ENCODE data around the gene MUC7. TPM values are rescaled to one million over a fixed set of nuclear protein-coding genes. Genes with fewer than 3 reads are reported as not detected.
"Not testable (repeated sequence)": the region's sequence is repeated elsewhere in the genome, so short reads cannot be mapped to it uniquely, and the experiment has no call there.

Gene MUC7
- total and polyA plus RNA-seq, 2 experiments from 2014 or later: not detected

- WGBS (ENCODE audit: low lambda C conversion rate, missing lambda C conversion rate): 69% methylated on average over 2 of the region's 2 CpGs
- H3K79me2 ChIP-seq: no peaks in the 10 kb centered on the region
- H3K9me3 ChIP-seq (ENCODE audit: low read depth): no peaks in the 10 kb centered on the region
- H3K36me3 ChIP-seq (replicated peaks; ENCODE audit: insufficient read depth, low read depth): no peaks in the 10 kb centered on the region
- no peak overlapping the region for H3K4me3 ChIP-seq
- H4K20me1 ChIP-seq (ENCODE audit: insufficient read depth, poor library complexity, severe bottlenecking): no peaks in the 10 kb centered on the region
- H3K27ac ChIP-seq: no peak overlapping the region
- H3K9me2 ChIP-seq (replicated peaks; ENCODE audit: insufficient read depth): no peaks in the 10 kb centered on the region
- no peak for DNase-seq (ENCODE audit: low spot score)
- no peaks in the 10 kb centered on the region for H3K4me1 ChIP-seq (ENCODE audit: insufficient read depth)
- TF ChIP-seq, protein P1, sequence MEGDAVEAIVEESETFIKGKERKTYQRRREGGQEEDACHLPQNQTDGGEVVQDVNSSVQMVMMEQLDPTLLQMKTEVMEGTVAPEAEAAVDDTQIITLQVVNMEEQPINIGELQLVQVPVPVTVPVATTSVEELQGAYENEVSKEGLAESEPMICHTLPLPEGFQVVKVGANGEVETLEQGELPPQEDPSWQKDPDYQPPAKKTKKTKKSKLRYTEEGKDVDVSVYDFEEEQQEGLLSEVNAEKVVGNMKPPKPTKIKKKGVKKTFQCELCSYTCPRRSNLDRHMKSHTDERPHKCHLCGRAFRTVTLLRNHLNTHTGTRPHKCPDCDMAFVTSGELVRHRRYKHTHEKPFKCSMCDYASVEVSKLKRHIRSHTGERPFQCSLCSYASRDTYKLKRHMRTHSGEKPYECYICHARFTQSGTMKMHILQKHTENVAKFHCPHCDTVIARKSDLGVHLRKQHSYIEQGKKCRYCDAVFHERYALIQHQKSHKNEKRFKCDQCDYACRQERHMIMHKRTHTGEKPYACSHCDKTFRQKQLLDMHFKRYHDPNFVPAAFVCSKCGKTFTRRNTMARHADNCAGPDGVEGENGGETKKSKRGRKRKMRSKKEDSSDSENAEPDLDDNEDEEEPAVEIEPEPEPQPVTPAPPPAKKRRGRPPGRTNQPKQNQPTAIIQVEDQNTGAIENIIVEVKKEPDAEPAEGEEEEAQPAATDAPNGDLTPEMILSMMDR (IDR thresholded peaks at IDR 0.05; ENCODE audit: poor library complexity): no peak
- TF ChIP-seq EZH2phosphoT487 (IDR thresholded peaks at IDR 0.05; ENCODE audit: low read depth, severe bottlenecking, unreplicated experiment): no peak
- no peak for TF ChIP-seq EZH2 (IDR thresholded peaks at IDR 0.05; ENCODE audit: borderline replicate concordance)
- H3K27me3 ChIP-seq: no peaks in the 10 kb centered on the region
- H2AFZ ChIP-seq: no peak overlapping the region
- no peak overlapping the region for H3K4me2 ChIP-seq
Measured at GRCh38 chr4:70463335-70463734, 8.7 kb upstream of the MUC7 start.

DNA sequence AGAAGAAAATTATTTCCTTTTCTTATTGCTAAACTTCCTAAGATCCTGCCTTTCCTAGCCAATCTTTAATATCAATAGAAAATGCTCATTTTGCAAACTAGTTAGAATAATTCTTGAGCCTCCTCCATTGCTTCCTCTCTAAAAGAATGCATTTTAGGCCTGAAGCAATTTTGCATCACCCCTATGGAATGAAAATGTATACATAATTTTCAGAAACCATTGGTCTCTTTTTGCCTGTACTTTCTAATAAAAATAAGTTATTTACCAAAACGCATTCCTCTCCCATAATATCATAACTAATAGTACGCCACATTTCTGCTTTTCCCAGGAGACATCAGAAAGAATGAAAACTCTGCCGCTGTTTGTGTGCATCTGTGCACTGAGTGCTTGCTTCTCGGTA is 1.7 kb downstream of the MUC7 start:
- H3K4me1 ChIP-seq (ENCODE audit: insufficient read depth): no peaks in the 10 kb centered on the region

DNA sequence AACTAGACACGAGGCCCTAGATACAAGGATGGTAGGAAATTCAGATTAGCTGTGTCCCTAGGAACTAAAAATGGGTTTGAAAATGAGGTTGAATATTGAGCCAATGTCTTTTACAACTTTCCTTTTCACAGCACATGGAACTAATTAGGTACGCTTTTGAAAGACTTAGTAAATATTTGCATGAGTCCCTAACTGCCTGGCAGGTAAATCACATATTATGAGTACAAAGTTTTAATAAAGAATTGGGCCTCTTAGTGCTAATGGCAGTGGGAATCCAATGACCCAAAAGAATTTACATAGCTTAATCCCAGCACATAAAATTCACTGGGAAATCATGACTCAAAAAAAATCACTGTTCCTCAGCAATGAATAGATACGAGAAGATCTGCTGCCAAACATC is 16.8 kb downstream of the MUC7 start:
- Histone ChIP-seq H2AFZ (no peak overlapping the region), H4K20me1 (ENCODE audit: insufficient read depth, poor library complexity, severe bottlenecking) (no peaks in the 10 kb centered on the region), H3K9me3 (ENCODE audit: low read depth) (no peaks in the 10 kb centered on the region), H3K4me3 (no peak overlapping the region), H3K4me2 (no peak overlapping the region), H3K9me2 (replicated peaks; ENCODE audit: insufficient read depth) (no peaks in the 10 kb centered on the region), H3K27me3 (no peaks in the 10 kb centered on the region), H3K4me1 (ENCODE audit: insufficient read depth) (no peaks in the 10 kb centered on the region), H3K79me2 (no peaks in the 10 kb centered on the region), H3K27ac (no peak overlapping the region), H3K36me3 (replicated peaks; ENCODE audit: insufficient read depth, low read depth) (no peaks in the 10 kb centered on the region)
- TF ChIP-seq, protein P1 (IDR thresholded peaks at IDR 0.05; ENCODE audit: poor library complexity): no peak
- TF ChIP-seq EZH2 (IDR thresholded peaks at IDR 0.05; ENCODE audit: borderline replicate concordance) (no peak), EZH2phosphoT487 (IDR thresholded peaks at IDR 0.05; ENCODE audit: low read depth, severe bottlenecking, unreplicated experiment) (no peak)
- 50% methylated on average over 3 of the region's 3 CpGs for WGBS (ENCODE audit: low lambda C conversion rate, missing lambda C conversion rate)
- DNase-seq (ENCODE audit: low spot score): no peak

More for the DNA sequence above, 1.7 kb downstream of the MUC7 start:
- TF ChIP-seq EZH2 (IDR thresholded peaks at IDR 0.05; ENCODE audit: borderline replicate concordance): no peak
- TF ChIP-seq, protein P1 (IDR thresholded peaks at IDR 0.05; ENCODE audit: poor library complexity): no peak
- TF ChIP-seq EZH2phosphoT487 (IDR thresholded peaks at IDR 0.05; ENCODE audit: low read depth, severe bottlenecking, unreplicated experiment): no peak
- no peaks in the 10 kb centered on the region for H4K20me1 ChIP-seq (ENCODE audit: insufficient read depth, poor library complexity, severe bottlenecking)
- H3K27me3 ChIP-seq: no peaks in the 10 kb centered on the region
- H3K9me2 ChIP-seq (replicated peaks; ENCODE audit: insufficient read depth): no peaks in the 10 kb centered on the region
- no peak overlapping the region for H3K27ac ChIP-seq
- H3K4me2 ChIP-seq: no peak overlapping the region
- H3K9me3 ChIP-seq (ENCODE audit: low read depth): no peaks in the 10 kb centered on the region
- 81% methylated on average over 4 of the region's 4 CpGs for WGBS (ENCODE audit: low lambda C conversion rate, missing lambda C conversion rate)
- no peak for DNase-seq (ENCODE audit: low spot score)
- H3K79me2 ChIP-seq: no peaks in the 10 kb centered on the region
- no peak overlapping the region for H2AFZ ChIP-seq
- no peaks in the 10 kb centered on the region for H3K36me3 ChIP-seq (replicated peaks; ENCODE audit: insufficient read depth, low read depth)
- no peak overlapping the region for H3K4me3 ChIP-seq

GRCh38 chr4:70496231-70496630 is 24.2 kb downstream of the MUC7 start:
- TF ChIP-seq, protein P1 (IDR thresholded peaks at IDR 0.05; ENCODE audit: poor library complexity): no peak
- TF ChIP-seq EZH2phosphoT487 (IDR thresholded peaks at IDR 0.05; ENCODE audit: low read depth, severe bottlenecking, unreplicated experiment) (no peak), EZH2 (IDR thresholded peaks at IDR 0.05; ENCODE audit: borderline replicate concordance) (no peak)
- Histone ChIP-seq H3K27ac (no peak overlapping the region), H3K79me2 (no peaks in the 10 kb centered on the region), H3K9me3 (ENCODE audit: low read depth) (no peaks in the 10 kb centered on the region), H3K4me1 (ENCODE audit: insufficient read depth) (no peaks in the 10 kb centered on the region), H3K27me3 (no peaks in the 10 kb centered on the region), H3K36me3 (replicated peaks; ENCODE audit: insufficient read depth, low read depth) (no peaks in the 10 kb centered on the region), H3K4me2 (no peak overlapping the region), H3K9me2 (replicated peaks; ENCODE audit: insufficient read depth) (no peaks in the 10 kb centered on the region), H4K20me1 (ENCODE audit: insufficient read depth, poor library complexity, severe bottlenecking) (no peaks in the 10 kb centered on the region), H2AFZ (no peak overlapping the region), H3K4me3 (no peak overlapping the region)
- DNase-seq (ENCODE audit: low spot score): no peak
- WGBS (ENCODE audit: low lambda C conversion rate, missing lambda C conversion rate): 81% methylated on average over 6 of the region's 6 CpGs

DNA sequence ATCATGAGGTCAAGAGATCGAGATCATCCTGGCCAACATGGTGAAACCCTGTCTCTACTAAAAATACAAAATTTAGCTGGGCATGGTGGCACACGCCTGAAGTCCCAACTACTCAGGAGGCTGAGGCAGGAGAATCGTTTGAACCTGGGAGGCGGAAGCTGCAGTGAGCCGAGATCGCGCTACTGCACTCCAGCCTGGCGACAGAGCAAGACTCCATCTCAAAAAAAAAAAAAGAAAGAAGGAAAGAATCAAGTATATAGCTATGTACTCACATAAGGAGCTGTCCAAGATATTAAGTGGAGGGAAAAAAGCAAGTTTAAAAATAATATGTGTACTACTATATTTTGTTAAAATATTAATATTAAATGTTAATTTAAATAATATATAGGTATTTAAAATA is 29.8 kb downstream of the MUC7 start:
- not testable (repeated sequence) for H3K36me3 ChIP-seq (replicated peaks; ENCODE audit: insufficient read depth, low read depth); H3K4me3 ChIP-seq; H3K4me2 ChIP-seq; H3K27ac ChIP-seq; H3K4me1 ChIP-seq (ENCODE audit: insufficient read depth); H3K27me3 ChIP-seq; H3K9me3 ChIP-seq (ENCODE audit: low read depth); H2AFZ ChIP-seq; H3K79me2 ChIP-seq; DNase-seq (ENCODE audit: low spot score); H4K20me1 ChIP-seq (ENCODE audit: insufficient read depth, poor library complexity, severe bottlenecking); H3K9me2 ChIP-seq (replicated peaks; ENCODE audit: insufficient read depth)
- WGBS (ENCODE audit: low lambda C conversion rate, missing lambda C conversion rate): 92% methylated on average over 8 of the region's 8 CpGs
